Measurements from ENCODE around the gene ZNF283. TPM values are rescaled to one million over a fixed set of nuclear protein-coding genes. Genes with fewer than 3 reads are reported as not detected.

ZNF283 gene
- total RNA-seq, 2 donors from 2014 or later: 4.5 to 6.5 TPM

- DNase-seq (ENCODE audit: low spot score): no peak
- Histone ChIP-seq H3K27me3 (no peaks in the 10 kb centered on the region), H3K27ac (no peak overlapping the region), H3K4me3 (no peak overlapping the region), H3K9me3 (no peaks in the 10 kb centered on the region), H3K4me1 (peaks cover 0 to 13% of the 10 kb centered on the region in 2 donors), H3K36me3 (no peaks in the 10 kb centered on the region)
- TF ChIP-seq CTCF (IDR thresholded peaks at IDR 0.05): no peak
These were observed 30.0 kb upstream of the ZNF283 start for GRCh38 chr19:43797118-43797517.

- Histone ChIP-seq H3K9me3 (no peaks in the 10 kb centered on the region), H3K4me3 (no peak overlapping the region), H3K4me1 (peaks cover 0 to 13% of the 10 kb centered on the region in 2 donors), H3K27me3 (no peaks in the 10 kb centered on the region), H3K27ac (no peak overlapping the region), H3K36me3 (no peaks in the 10 kb centered on the region)
- no peak for TF ChIP-seq CTCF (IDR thresholded peaks at IDR 0.05)
- no peak for DNase-seq (ENCODE audit: low spot score)
These were observed 29.6 kb upstream of the ZNF283 start for GRCh38 chr19:43797556-43797955.

GRCh38 chr19:43798026-43798545 lies 29.0 kb upstream of the ZNF283 start:
- Histone ChIP-seq H3K4me1 (peaks cover 0 to 13% of the 10 kb centered on the region in 2 donors), H3K4me3 (peak overlapping the region in 1 of 2 donors; percentile 49), H3K36me3 (no peaks in the 10 kb centered on the region), H3K9me3 (no peaks in the 10 kb centered on the region), H3K27ac (no peak overlapping the region), H3K27me3 (no peaks in the 10 kb centered on the region)
- TF ChIP-seq CTCF (IDR thresholded peaks at IDR 0.05): no peak
- DNase-seq (ENCODE audit: low spot score): no peak

GRCh38 chr19:43798546-43799409 lies 28.3 kb upstream of the ZNF283 start:
- Histone ChIP-seq H3K27ac (no peak overlapping the region), H3K4me3 (peak overlapping the region; percentile 10 to 49), H3K4me1 (peaks cover 0 to 13% of the 10 kb centered on the region in 2 donors), H3K36me3 (no peaks in the 10 kb centered on the region), H3K27me3 (no peaks in the 10 kb centered on the region), H3K9me3 (no peaks in the 10 kb centered on the region)
- no peak for TF ChIP-seq CTCF (IDR thresholded peaks at IDR 0.05)
- DNase-seq (ENCODE audit: low spot score): no peak

GRCh38 chr19:43799502-43800142 lies 27.5 kb upstream of the ZNF283 start:
- H3K36me3 ChIP-seq: no peaks in the 10 kb centered on the region
- no peak overlapping the region for H3K27ac ChIP-seq
- no peaks in the 10 kb centered on the region for H3K27me3 ChIP-seq
- no peaks in the 10 kb centered on the region for H3K9me3 ChIP-seq
- TF ChIP-seq CTCF (IDR thresholded peaks at IDR 0.05): no peak
- no peak for DNase-seq (ENCODE audit: low spot score)
- H3K4me1 ChIP-seq: peaks cover 0 to 13% of the 10 kb centered on the region in 2 donors
- H3K4me3 ChIP-seq: no peak overlapping the region
